Psoas muscle (tissue), 8 donors: ENCODE measurements around the gene NOXRED1. TPM values are rescaled to one million over a fixed set of nuclear protein-coding genes. Genes with fewer than 3 reads are reported as not detected.

ENCODE experiments used
- ATAC-seq, 4 donors: fragments of 200-7000 bp; cut with Tn5 transposase; one replicate each; pipeline ENCODE4 v1.9.1; 2020; ENCODE audit warnings: moderate library complexity in 3 of 4, mild to moderate bottlenecking in 2 of 4
- DNase-seq, 2 donors: peaks; one replicate each; pipeline ENCODE4 v3.0.0-alpha.2; 2020
- H3K27ac ChIP-seq: fragments of 200-600 bp; one replicate; pipeline ENCODE4 v1.8.0; 2022
- H3K27me3 ChIP-seq, 3 donors: fragments of 200-600 bp in 1 of 3; one replicate each; pipeline versions ENCODE4 v1.6.1 to v1.8.0; 2013 to 2022; ENCODE audit warnings: low read length in 2 of 3, mild to moderate bottlenecking in 2 of 3, moderate library complexity in 1 of 3; ENCODE audit not compliant: insufficient read depth in 3 of 3
- H3K36me3 ChIP-seq, 2 donors: fragments of 200-600 bp in 1 of 2; one replicate each; pipeline versions ENCODE4 v1.6.1 to v1.8.0; 2013 to 2022; ENCODE audit warnings: low read depth in 1 of 2, mild to moderate bottlenecking in 1 of 2, moderate library complexity in 1 of 2; ENCODE audit not compliant: insufficient read depth in 1 of 2
- H3K4me1 ChIP-seq: fragments of 200-600 bp; one replicate; pipeline ENCODE4 v1.8.0; 2022
- H3K4me3 ChIP-seq: fragments of 200-600 bp; one replicate; pipeline ENCODE4 v1.8.0; 2022; ENCODE audit warnings: mild to moderate bottlenecking
- H3K9me3 ChIP-seq: fragments of 200-600 bp; one replicate; pipeline ENCODE4 v1.8.0; 2022
- CTCF ChIP-seq: fragments of 200-600 bp; IDR thresholded peaks from one replicate; pipeline ENCODE4 v1.8.0; 2022; ENCODE audit warnings: antibody characterized with exemption
- WGBS, 3 donors: extraction: QIAGEN DNeasy Blood & Tissue Kit; methylation state at CpG; one replicate each; pipeline versions ENCODE4 v1.1.6 to v1.1.7; 2013; 5-methylcytosine and 5-hydroxymethylcytosine counted together
- intact Hi-C, 2 donors: fragments of 100-400 bp; cut with DNase I; formaldehyde crosslinking; loops; one replicate each; pipeline versions ENCODE4 v1.11.0 to v1.14.2; 2022
- polyA plus RNA-seq, 3 donors: library from polyadenylated mRNA; stranded (reverse); fragments of 200-250 nt; gene quantifications; one replicate each; pipeline ENCODE4 v1.2.3, GENCODE V29; 2013
- total RNA-seq, 4 donors: library from RNA; stranded (reverse); fragmentation: NEBNext Ultra II Directional in 2 of 4; extraction: Animal tissue kit (Norgen Biotek cat#: 25700) in 2 of 4; gene quantifications; one replicate each; pipeline versions ENCODE4 v1.2.1 to v1.2.4, GENCODE V29; 2021 to 2023
- donor health status: healthy with polysubstance abuse.
- donor health status: DM: no; HTN: no; CAD: no; lungs with moderate emphysema.
- donor health status: Bipolar disorder and iron deficiency.
- donor health status: healthy.
- donor health status: DM: yes; HTN: yes; CAD: no.
- donor health status: DM: no; HTN: no; CAD: no.
- donor health status: DM: no; HTN: no; CAD: no.
- donor health status: DM: yes; HTN: yes; CAD: no.

The NOXRED1 gene
- total and polyA plus RNA-seq, 7 donors = 0.13 to 0.34 (median 0.24) TPM; not detected in 1

- no peak for TF ChIP-seq CTCF
- peaks cover 0 to 35% of the 10 kb centered on the region in 2 donors for H3K36me3 ChIP-seq
- no peak overlapping the region for H3K27ac ChIP-seq
- no peaks in the 10 kb centered on the region for H3K27me3 ChIP-seq
- no peak for ATAC-seq
- WGBS, 3 donors = 59 to 76% (median 63%) methylated on average over 3 of the region's 3 CpGs
- no peak overlapping the region for H3K4me3 ChIP-seq
- DNase-seq = no peak
- peaks cover 11% of the 10 kb centered on the region for H3K4me1 ChIP-seq
- no peaks in the 10 kb centered on the region for H3K9me3 ChIP-seq
- intact Hi-C loops = no loop called here
These were observed 78.8 kb downstream of the NOXRED1 start for GRCh38 chr14:77344377-77344996.

Other genes with a start within 250 kb of the NOXRED1 start
- gene TMEM63C, start 241.7 kb downstream of the NOXRED1 start, total RNA-seq = under 1 TPM in 3 of 4 donors, not detected in 1; 0.04 to 0.58 (median 0.32) TPM
- gene TMEM63C, start 241.7 kb downstream of the NOXRED1 start, polyA plus RNA-seq = under 1 TPM in 1 of 3 donors, not detected in 2; 0.09 TPM
- gene NGB, start 152.3 kb downstream of the NOXRED1 start, total RNA-seq = not detected
- gene NGB, start 152.3 kb downstream of the NOXRED1 start, polyA plus RNA-seq = under 1 TPM in 1 of 3 donors, not detected in 2; 0.01 TPM
- 10 to 100 TPM; 29.2 to 57.5 (median 36.7) TPM for gene POMT2, start 102.6 kb downstream of the NOXRED1 start, total RNA-seq
- gene POMT2, start 102.6 kb downstream of the NOXRED1 start, polyA plus RNA-seq = 10 to 100 TPM; 17.4 to 28.5 (median 24.4) TPM
- 10 to 100 TPM; 17.7 to 56.6 (median 29.7) TPM for gene GSTZ1, start 102.5 kb downstream of the NOXRED1 start, total RNA-seq
- gene GSTZ1, start 102.5 kb downstream of the NOXRED1 start, polyA plus RNA-seq = 10 to 100 TPM; 17.1 to 32.2 (median 28.9) TPM
- gene TMED8, start 46.4 kb downstream of the NOXRED1 start, total RNA-seq = 1 to 10 TPM; 2.8 to 3.5 (median 3.1) TPM
- gene TMED8, start 46.4 kb downstream of the NOXRED1 start, polyA plus RNA-seq = 1 to 10 TPM; 1.5 to 9.2 (median 2.8) TPM
- under 1 TPM in 1 of 4 donors, not detected in 3; 0.21 TPM for gene SAMD15, start 46.1 kb downstream of the NOXRED1 start, total RNA-seq
- gene SAMD15, start 46.1 kb downstream of the NOXRED1 start, polyA plus RNA-seq = under 1 TPM; 0.12 to 0.75 (median 0.17) TPM
- gene VIPAS39, start 34.1 kb upstream of the NOXRED1 start, total RNA-seq = 10 to 100 TPM in 3 of 4 donors, 1 to 10 TPM in 1; 9.6 to 13.5 (median 11.7) TPM
- gene VIPAS39, start 34.1 kb upstream of the NOXRED1 start, polyA plus RNA-seq = 10 to 100 TPM in 2 of 3 donors, 1 to 10 TPM in 1; 9.8 to 22.2 (median 15.2) TPM
- gene AHSA1, start 34.6 kb upstream of the NOXRED1 start, total RNA-seq = 100 to 1,000 TPM; 180 to 271 (median 189) TPM
- 100 to 1,000 TPM; 206 to 246 (median 207) TPM for gene AHSA1, start 34.6 kb upstream of the NOXRED1 start, polyA plus RNA-seq
- gene ISM2, start 75.3 kb upstream of the NOXRED1 start, total RNA-seq = not detected
- gene ISM2, start 75.3 kb upstream of the NOXRED1 start, polyA plus RNA-seq = under 1 TPM in 1 of 3 donors, not detected in 2; 0.04 TPM
- gene SPTLC2, start 193.1 kb upstream of the NOXRED1 start, total RNA-seq = 1 to 10 TPM; 5.8 to 9.0 (median 6.6) TPM
- gene SPTLC2, start 193.1 kb upstream of the NOXRED1 start, polyA plus RNA-seq = 1 to 10 TPM; 2.4 to 5.5 (median 4.5) TPM